Measurements from ENCODE around the gene GIPC2. TPM values are rescaled to one million over a fixed set of nuclear protein-coding genes. Genes with fewer than 3 reads are reported as not detected.

Gene GIPC2
- total RNA-seq, 1 donor from 2014 or later, result 2.9 TPM

GRCh38 chr1:78156805-78157521, 111.2 kb downstream of the GIPC2 start:
- ATAC-seq (no peak), DNase-seq (no peak)
- H3K9me3 ChIP-seq, result no peaks in the 10 kb centered on the region
- no peaks in the 10 kb centered on the region for H3K36me3 ChIP-seq
- TF ChIP-seq CTCF (IDR thresholded peaks at IDR 0.05), result no peak
- H3K27me3 ChIP-seq (ENCODE audit: low read depth), result no peaks in the 10 kb centered on the region
- no peaks in the 10 kb centered on the region for H3K4me1 ChIP-seq
- no peak overlapping the region for H3K4me3 ChIP-seq
- intact Hi-C loops (cut with DNase I), result no loop called here
- no peak overlapping the region for H3K27ac ChIP-seq

DNA sequence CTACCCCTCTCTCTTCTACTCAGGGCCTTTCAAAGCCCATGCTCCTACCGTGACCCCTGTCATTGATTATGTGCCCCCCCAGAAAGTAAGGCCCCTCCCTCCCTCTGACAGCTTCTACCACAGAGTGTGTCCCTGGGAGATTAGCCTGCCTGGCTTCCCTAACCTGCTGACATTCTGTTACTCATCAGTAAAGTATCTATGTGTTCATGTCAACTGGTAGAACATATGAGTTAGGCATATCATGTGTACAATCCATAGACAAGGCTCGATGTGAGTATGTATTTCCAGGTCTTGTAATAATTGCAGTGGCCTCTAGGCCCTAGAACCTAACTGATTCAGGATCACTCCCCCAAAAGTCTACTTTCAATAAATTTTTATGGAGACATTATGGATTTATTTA, 120.0 kb downstream of the GIPC2 start:
- H3K9me3 ChIP-seq, result no peaks in the 10 kb centered on the region
- no peak for ATAC-seq
- no peak overlapping the region for H3K4me3 ChIP-seq
- no peaks in the 10 kb centered on the region for H3K36me3 ChIP-seq
- no peaks in the 10 kb centered on the region for H3K4me1 ChIP-seq
- H3K27ac ChIP-seq, result no peak overlapping the region
- no peak for DNase-seq
- intact Hi-C loops (cut with DNase I), result no loop called here
- TF ChIP-seq CTCF (IDR thresholded peaks at IDR 0.05), result no peak
- no peaks in the 10 kb centered on the region for H3K27me3 ChIP-seq (ENCODE audit: low read depth)

DNA sequence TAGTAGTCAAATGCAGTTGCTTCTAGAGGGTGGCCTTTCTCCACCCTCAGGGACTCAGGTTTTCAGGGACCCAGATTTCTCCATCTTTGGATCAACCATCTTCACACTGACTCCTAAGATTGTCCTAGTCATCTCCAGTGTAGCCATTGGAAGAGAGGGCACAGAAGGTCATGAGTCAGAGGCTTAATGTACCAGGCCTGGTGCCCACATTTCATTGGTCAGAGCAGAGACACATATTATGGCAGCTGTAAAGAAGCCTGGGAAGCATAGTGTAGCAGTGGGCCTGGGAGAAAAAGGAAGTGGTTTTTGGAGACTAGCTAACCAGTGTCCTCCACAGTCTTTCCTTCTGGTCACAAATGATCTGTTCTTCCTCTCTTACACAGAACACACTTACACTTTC, 122.5 kb downstream of the GIPC2 start:
- Histone ChIP-seq H3K4me1 (no peaks in the 10 kb centered on the region), H3K36me3 (no peaks in the 10 kb centered on the region), H3K9me3 (no peaks in the 10 kb centered on the region), H3K4me3 (no peak overlapping the region), H3K27ac (no peak overlapping the region), H3K27me3 (ENCODE audit: low read depth) (no peaks in the 10 kb centered on the region)
- no peak for TF ChIP-seq CTCF (IDR thresholded peaks at IDR 0.05)
- no peak for DNase-seq
- no peak for ATAC-seq
- intact Hi-C loops (cut with DNase I), result no loop called here

- DNase-seq, result no peak
- H3K36me3 ChIP-seq, result no peaks in the 10 kb centered on the region
- intact Hi-C loops (cut with DNase I), result no loop called here
- no peaks in the 10 kb centered on the region for H3K27me3 ChIP-seq (ENCODE audit: low read depth)
- H3K9me3 ChIP-seq, result no peaks in the 10 kb centered on the region
- H3K4me1 ChIP-seq, result no peaks in the 10 kb centered on the region
- no peak overlapping the region for H3K27ac ChIP-seq
- no peak overlapping the region for H3K4me3 ChIP-seq
- TF ChIP-seq CTCF (IDR thresholded peaks at IDR 0.05), result no peak
- ATAC-seq, result no peak
Measured at GRCh38 chr1:78170859-78171258, 125.1 kb downstream of the GIPC2 start.

- Histone ChIP-seq H3K4me3 (no peak overlapping the region), H3K36me3 (no peaks in the 10 kb centered on the region), H3K27ac (no peak overlapping the region), H3K9me3 (no peaks in the 10 kb centered on the region), H3K4me1 (no peaks in the 10 kb centered on the region), H3K27me3 (ENCODE audit: low read depth) (no peaks in the 10 kb centered on the region)
- ATAC-seq (no peak), DNase-seq (no peak)
- TF ChIP-seq CTCF (IDR thresholded peaks at IDR 0.05), result no peak
- intact Hi-C loops (cut with DNase I), result no loop called here
Measured at GRCh38 chr1:78171736-78172590, 126.2 kb downstream of the GIPC2 start.

Data from lower lobe of right lung (tissue), 2 donors.